ENCODE results near the gene ZNF595. TPM values are rescaled to one million over a fixed set of nuclear protein-coding genes. Genes with fewer than 3 reads are reported as not detected.

The ZNF595 gene
- total RNA-seq, 2 donors from 2014 or later, result 8.9 to 67.9 TPM

- Histone ChIP-seq H3K27ac (no peak overlapping the region), H3K9me3 (peaks cover 20% of the 10 kb centered on the region)
Observed at GRCh38 chr4:125833-126232, 72.7 kb downstream of the ZNF595 start.

GRCh38 chr4:132483-132882, 79.4 kb downstream of the ZNF595 start:
- H3K4me1 ChIP-seq (ENCODE audit: control insufficient read depth in 1 of 2, low read depth in 2 of 2), result no peaks in the 10 kb centered on the region
- peaks cover 27% of the 10 kb centered on the region for H3K36me3 ChIP-seq
- no peaks in the 10 kb centered on the region for H3K27me3 ChIP-seq (replicated peaks; ENCODE audit: insufficient read depth)
- no peak overlapping the region for H3K4me3 ChIP-seq
- no peak for ATAC-seq (ENCODE audit: insufficient number of reproducible peaks, low FRiP score, low read depth)
- DNase-seq (ENCODE audit: low spot score), result no peak
- H3K9me3 ChIP-seq, result peaks cover 37% of the 10 kb centered on the region
- TF ChIP-seq, protein P1, sequence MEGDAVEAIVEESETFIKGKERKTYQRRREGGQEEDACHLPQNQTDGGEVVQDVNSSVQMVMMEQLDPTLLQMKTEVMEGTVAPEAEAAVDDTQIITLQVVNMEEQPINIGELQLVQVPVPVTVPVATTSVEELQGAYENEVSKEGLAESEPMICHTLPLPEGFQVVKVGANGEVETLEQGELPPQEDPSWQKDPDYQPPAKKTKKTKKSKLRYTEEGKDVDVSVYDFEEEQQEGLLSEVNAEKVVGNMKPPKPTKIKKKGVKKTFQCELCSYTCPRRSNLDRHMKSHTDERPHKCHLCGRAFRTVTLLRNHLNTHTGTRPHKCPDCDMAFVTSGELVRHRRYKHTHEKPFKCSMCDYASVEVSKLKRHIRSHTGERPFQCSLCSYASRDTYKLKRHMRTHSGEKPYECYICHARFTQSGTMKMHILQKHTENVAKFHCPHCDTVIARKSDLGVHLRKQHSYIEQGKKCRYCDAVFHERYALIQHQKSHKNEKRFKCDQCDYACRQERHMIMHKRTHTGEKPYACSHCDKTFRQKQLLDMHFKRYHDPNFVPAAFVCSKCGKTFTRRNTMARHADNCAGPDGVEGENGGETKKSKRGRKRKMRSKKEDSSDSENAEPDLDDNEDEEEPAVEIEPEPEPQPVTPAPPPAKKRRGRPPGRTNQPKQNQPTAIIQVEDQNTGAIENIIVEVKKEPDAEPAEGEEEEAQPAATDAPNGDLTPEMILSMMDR (IDR thresholded peaks at IDR 0.05), result no peak
- no peak overlapping the region for H3K27ac ChIP-seq

More at GRCh38 chr4:125833-126232, 72.7 kb downstream of the ZNF595 start:
- H3K4me3 ChIP-seq, result peak overlapping the region; percentile 84
- ATAC-seq (ENCODE audit: insufficient number of reproducible peaks, low FRiP score, low read depth) (no peak), DNase-seq (ENCODE audit: low spot score) (no peak)
- H3K4me1 ChIP-seq (ENCODE audit: control insufficient read depth in 1 of 2, low read depth in 2 of 2), result peaks cover 9 to 18% of the 10 kb centered on the region in 2 donors
- H3K36me3 ChIP-seq, result no peaks in the 10 kb centered on the region
- TF ChIP-seq, protein P1 (IDR thresholded peaks at IDR 0.05), result no peak
- H3K27me3 ChIP-seq (replicated peaks; ENCODE audit: insufficient read depth), result no peaks in the 10 kb centered on the region

Other genes with a start within 250 kb of the ZNF595 start
- 10 to 100 TPM; 10.4 to 11.5 TPM for gene ZNF718, start 71.2 kb downstream of the ZNF595 start, total RNA-seq